Neural cell (in vitro differentiated cells): ENCODE results near the gene CISD3. TPM values are rescaled to one million over a fixed set of nuclear protein-coding genes. Genes with fewer than 3 reads are reported as not detected.

Experiments
- H2AFZ ChIP-seq: fragments of 200-600, 300-800 bp; sonication (generic), shearing (Covaris generic); 2 replicates; pipeline ENCODE4 v1.6.0; 2014; ENCODE audit warnings: low read depth, mild to moderate bottlenecking, antibody characterized with exemption, low read length, moderate library complexity
- H3F3A ChIP-seq: fragments of 200-600 bp; shearing (Covaris generic); 2 replicates; pipeline ENCODE4 v1.6.1; 2016; ENCODE audit warnings: mild to moderate bottlenecking, moderate library complexity, mixed read lengths, antibody characterized with exemption, low read length; ENCODE audit not compliant: insufficient read depth, poor library complexity, severe bottlenecking
- H3K27ac ChIP-seq: fragments of 200-600, 300-800 bp; sonication (generic), shearing (Covaris generic); 2 replicates; pipeline ENCODE4 v1.5.1; 2014; ENCODE audit warnings: mild to moderate bottlenecking, low read length, moderate library complexity
- H3K27me3 ChIP-seq: fragments of 300-800, 200-600 bp; sonication (generic), shearing (Covaris generic); 2 replicates; pipeline ENCODE4 v1.6.0; 2014; ENCODE audit warnings: mild to moderate bottlenecking, low read depth, low read length, moderate library complexity; ENCODE audit not compliant: insufficient read depth
- H3K36me3 ChIP-seq: fragments of 300-800, 200-600 bp; sonication (generic), shearing (Covaris generic); 2 replicates; pipeline ENCODE4 v1.5.1; 2014; ENCODE audit warnings: mild to moderate bottlenecking, antibody characterized with exemption, low read length, moderate library complexity; ENCODE audit not compliant: insufficient read depth
- H3K4me2 ChIP-seq: fragments of 300-800, 200-600 bp; sonication (generic), shearing (Covaris generic); 2 replicates; pipeline ENCODE4 v1.6.0; 2014; ENCODE audit warnings: mild to moderate bottlenecking, low read length
- H3K4me3 ChIP-seq: fragments of 300-800, 200-600 bp; sonication (generic), shearing (Covaris generic); 2 replicates; pipeline ENCODE4 v1.5.1; 2014; ENCODE audit warnings: mild to moderate bottlenecking, low read length, moderate library complexity
- H3K79me2 ChIP-seq: fragments of 200-600 bp; shearing (Covaris generic); replicated peaks from 2 replicates; pipeline ENCODE4 v1.6.0; 2014; ENCODE audit warnings: mild to moderate bottlenecking, low read length, moderate library complexity; ENCODE audit not compliant: insufficient read depth
- H3K9ac ChIP-seq: fragments of 300-800, 200-600 bp; sonication (generic), shearing (Covaris generic); 2 replicates; pipeline ENCODE4 v1.6.1; 2016; ENCODE audit warnings: mild to moderate bottlenecking, low read length, mixed read lengths
- H3K9me2 ChIP-seq: fragments of 200-600 bp; shearing (Covaris generic); 2 replicates; pipeline ENCODE4 v1.6.1; 2016; ENCODE audit warnings: mild to moderate bottlenecking, low read length, mixed read lengths; ENCODE audit not compliant: insufficient read depth
- H3K9me3 ChIP-seq: fragments of 200-600, 300-800 bp; sonication (generic), shearing (Covaris generic); 2 replicates; pipeline ENCODE4 v1.6.1; 2016; ENCODE audit warnings: mild to moderate bottlenecking, mixed run types, low read length, moderate library complexity, mixed read lengths
- H4K20me1 ChIP-seq: fragments of 200-600 bp; shearing (Covaris generic); 2 replicates; pipeline ENCODE4 v1.6.1; 2016; ENCODE audit warnings: mild to moderate bottlenecking, mixed run types; ENCODE audit not compliant: insufficient read depth
- EP300 ChIP-seq: fragments of 450-650 bp; conservative IDR thresholded peaks from 2 replicates; pipeline ENCODE4 v1.6.1; 2014; ENCODE audit warnings: antibody characterized with exemption, mild to moderate bottlenecking, moderate library complexity; ENCODE audit not compliant: poor library complexity, severe bottlenecking
- EZH2 ChIP-seq: fragments of 200-600, 300-800 bp; shearing (Covaris generic), sonication (generic); IDR thresholded peaks from 2 replicates; pipeline ENCODE4 v1.6.1; 2014; ENCODE audit warnings: antibody characterized with exemption, low read length, borderline replicate concordance, mild to moderate bottlenecking; ENCODE audit not compliant: insufficient read depth, poor library complexity, severe bottlenecking
- MXI1 ChIP-seq: fragments of 450-650 bp; conservative IDR thresholded peaks from 2 replicates; pipeline ENCODE4 v1.6.1; 2014; ENCODE audit warnings: antibody characterized with exemption, mild to moderate bottlenecking; ENCODE audit not compliant: poor library complexity, severe bottlenecking
- POLR2AphosphoS5 ChIP-seq: IDR thresholded peaks from 2 replicates; pipeline ENCODE4 v1.6.1; 2012
- RAD21 ChIP-seq: fragments of 450-650 bp; conservative IDR thresholded peaks from 2 replicates; pipeline ENCODE4 v1.6.1; 2014; ENCODE audit warnings: antibody characterized with exemption, mild to moderate bottlenecking, moderate library complexity
- SMC3 ChIP-seq: fragments of 450-650 bp; conservative IDR thresholded peaks from 2 replicates; pipeline ENCODE4 v1.6.1; 2014; ENCODE audit warnings: antibody characterized with exemption, mild to moderate bottlenecking, moderate library complexity; ENCODE audit not compliant: poor library complexity
- TAF1 ChIP-seq: IDR thresholded peaks from 2 replicates; pipeline ENCODE4 v1.6.1; 2012; ENCODE audit warnings: low read depth
- polyA plus RNA-seq: library from polyadenylated mRNA; depleted of rRNA; stranded (reverse); fragments of >200 nt; gene quantifications from 2 replicates; pipeline ENCODE4 v1.2.3, GENCODE V29; 2014
- TF ChIP-seq, protein P1 (sequence below): IDR thresholded peaks from 2 replicates; pipeline ENCODE4 v1.6.1; 2012; ENCODE audit warnings: borderline replicate concordance
- TF ChIP-seq, protein P2 (sequence below): fragments of 450-650 bp; IDR thresholded peaks from 2 replicates; pipeline ENCODE4 v1.5.1; 2014; ENCODE audit warnings: antibody characterized with exemption, mild to moderate bottlenecking, moderate library complexity; ENCODE audit not compliant: poor library complexity, severe bottlenecking

The CISD3 gene
- polyA plus RNA-seq, 1 donor from 2014 or later = 1.2 TPM

DNA sequence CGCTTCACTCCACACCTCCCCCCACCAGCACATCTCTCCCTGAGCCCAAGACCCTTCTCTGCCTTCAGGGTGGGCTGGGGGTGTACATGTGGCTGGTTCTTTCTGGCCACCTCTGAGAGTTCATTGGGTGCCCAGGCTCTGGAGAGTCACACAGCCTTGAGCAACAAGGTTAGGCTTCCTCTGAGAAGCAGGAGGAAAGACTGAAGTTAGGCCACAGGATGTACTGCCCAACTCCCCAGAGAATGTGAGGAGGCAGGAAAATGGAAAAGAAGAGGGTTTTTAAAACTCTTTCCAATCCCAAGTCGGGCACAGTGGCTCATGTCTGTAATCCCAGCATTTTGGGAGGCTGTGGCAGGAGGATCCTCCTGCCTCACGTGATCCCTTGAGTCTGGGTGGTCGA lies 10.7 kb downstream of the CISD3 start:
- H3K27me3 ChIP-seq = no peaks in the 10 kb centered on the region
- no peaks in the 10 kb centered on the region for H3K9me3 ChIP-seq
- H3K36me3 ChIP-seq = no peaks in the 10 kb centered on the region
- TF ChIP-seq SMC3 = no peak
- TF ChIP-seq EZH2 = no peak
- TF ChIP-seq RAD21 = no peak
- TF ChIP-seq TAF1 = no peak
- no peak for TF ChIP-seq MXI1
- no peak for TF ChIP-seq EP300
- no peak for TF ChIP-seq POLR2AphosphoS5
- TF ChIP-seq, protein P1, sequence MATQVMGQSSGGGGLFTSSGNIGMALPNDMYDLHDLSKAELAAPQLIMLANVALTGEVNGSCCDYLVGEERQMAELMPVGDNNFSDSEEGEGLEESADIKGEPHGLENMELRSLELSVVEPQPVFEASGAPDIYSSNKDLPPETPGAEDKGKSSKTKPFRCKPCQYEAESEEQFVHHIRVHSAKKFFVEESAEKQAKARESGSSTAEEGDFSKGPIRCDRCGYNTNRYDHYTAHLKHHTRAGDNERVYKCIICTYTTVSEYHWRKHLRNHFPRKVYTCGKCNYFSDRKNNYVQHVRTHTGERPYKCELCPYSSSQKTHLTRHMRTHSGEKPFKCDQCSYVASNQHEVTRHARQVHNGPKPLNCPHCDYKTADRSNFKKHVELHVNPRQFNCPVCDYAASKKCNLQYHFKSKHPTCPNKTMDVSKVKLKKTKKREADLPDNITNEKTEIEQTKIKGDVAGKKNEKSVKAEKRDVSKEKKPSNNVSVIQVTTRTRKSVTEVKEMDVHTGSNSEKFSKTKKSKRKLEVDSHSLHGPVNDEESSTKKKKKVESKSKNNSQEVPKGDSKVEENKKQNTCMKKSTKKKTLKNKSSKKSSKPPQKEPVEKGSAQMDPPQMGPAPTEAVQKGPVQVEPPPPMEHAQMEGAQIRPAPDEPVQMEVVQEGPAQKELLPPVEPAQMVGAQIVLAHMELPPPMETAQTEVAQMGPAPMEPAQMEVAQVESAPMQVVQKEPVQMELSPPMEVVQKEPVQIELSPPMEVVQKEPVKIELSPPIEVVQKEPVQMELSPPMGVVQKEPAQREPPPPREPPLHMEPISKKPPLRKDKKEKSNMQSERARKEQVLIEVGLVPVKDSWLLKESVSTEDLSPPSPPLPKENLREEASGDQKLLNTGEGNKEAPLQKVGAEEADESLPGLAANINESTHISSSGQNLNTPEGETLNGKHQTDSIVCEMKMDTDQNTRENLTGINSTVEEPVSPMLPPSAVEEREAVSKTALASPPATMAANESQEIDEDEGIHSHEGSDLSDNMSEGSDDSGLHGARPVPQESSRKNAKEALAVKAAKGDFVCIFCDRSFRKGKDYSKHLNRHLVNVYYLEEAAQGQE = no peak
- TF ChIP-seq, protein P2, sequence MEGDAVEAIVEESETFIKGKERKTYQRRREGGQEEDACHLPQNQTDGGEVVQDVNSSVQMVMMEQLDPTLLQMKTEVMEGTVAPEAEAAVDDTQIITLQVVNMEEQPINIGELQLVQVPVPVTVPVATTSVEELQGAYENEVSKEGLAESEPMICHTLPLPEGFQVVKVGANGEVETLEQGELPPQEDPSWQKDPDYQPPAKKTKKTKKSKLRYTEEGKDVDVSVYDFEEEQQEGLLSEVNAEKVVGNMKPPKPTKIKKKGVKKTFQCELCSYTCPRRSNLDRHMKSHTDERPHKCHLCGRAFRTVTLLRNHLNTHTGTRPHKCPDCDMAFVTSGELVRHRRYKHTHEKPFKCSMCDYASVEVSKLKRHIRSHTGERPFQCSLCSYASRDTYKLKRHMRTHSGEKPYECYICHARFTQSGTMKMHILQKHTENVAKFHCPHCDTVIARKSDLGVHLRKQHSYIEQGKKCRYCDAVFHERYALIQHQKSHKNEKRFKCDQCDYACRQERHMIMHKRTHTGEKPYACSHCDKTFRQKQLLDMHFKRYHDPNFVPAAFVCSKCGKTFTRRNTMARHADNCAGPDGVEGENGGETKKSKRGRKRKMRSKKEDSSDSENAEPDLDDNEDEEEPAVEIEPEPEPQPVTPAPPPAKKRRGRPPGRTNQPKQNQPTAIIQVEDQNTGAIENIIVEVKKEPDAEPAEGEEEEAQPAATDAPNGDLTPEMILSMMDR = no peak
- H3K4me2 ChIP-seq = no peak overlapping the region
- H3K79me2 ChIP-seq = peaks cover 59% of the 10 kb centered on the region
- no peak overlapping the region for H2AFZ ChIP-seq
- H3K27ac ChIP-seq = no peak overlapping the region
- H4K20me1 ChIP-seq = peaks cover 23% of the 10 kb centered on the region
- no peak overlapping the region for H3K9ac ChIP-seq
- no peaks in the 10 kb centered on the region for H3F3A ChIP-seq
- no peaks in the 10 kb centered on the region for H3K9me2 ChIP-seq
- no peak overlapping the region for H3K4me3 ChIP-seq

DNA sequence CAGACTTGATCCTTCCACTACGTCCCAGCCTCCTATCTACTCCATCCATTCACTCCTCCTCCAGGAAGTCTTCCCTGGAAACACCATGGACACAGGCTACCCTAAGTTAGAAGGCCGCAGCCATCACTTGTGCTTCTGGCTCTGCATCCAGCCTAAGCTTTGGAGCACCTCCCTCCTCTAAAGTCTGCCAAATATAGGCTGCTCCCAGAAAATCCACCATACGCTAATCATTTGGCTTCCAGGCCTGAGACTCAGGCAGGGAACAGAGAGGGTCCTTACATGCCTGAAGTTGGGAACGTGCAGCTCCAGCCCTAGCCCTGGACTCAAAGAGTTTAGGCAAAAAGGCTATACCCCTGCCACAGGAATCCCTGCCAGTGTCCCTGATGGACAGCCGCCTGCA lies 11.3 kb downstream of the CISD3 start:
- Histone ChIP-seq H3K79me2 (peaks cover 66% of the 10 kb centered on the region), H3K9ac (peak overlapping the region; percentile 59)

More for the DNA sequence above, 11.3 kb downstream of the CISD3 start:
- H3K27me3 ChIP-seq = no peaks in the 10 kb centered on the region
- H3K4me3 ChIP-seq = peak overlapping the region; percentile 62
- H3F3A ChIP-seq = no peaks in the 10 kb centered on the region
- no peak overlapping the region for H3K27ac ChIP-seq
- H4K20me1 ChIP-seq = peaks cover 23% of the 10 kb centered on the region
- no peak overlapping the region for H2AFZ ChIP-seq
- TF ChIP-seq, protein P2 = no peak
- no peak for TF ChIP-seq MXI1
- TF ChIP-seq, protein P1 = no peak
- TF ChIP-seq RAD21 = no peak
- no peak for TF ChIP-seq POLR2AphosphoS5
- no peaks in the 10 kb centered on the region for H3K9me2 ChIP-seq
- no peak overlapping the region for H3K4me2 ChIP-seq
- H3K36me3 ChIP-seq = no peaks in the 10 kb centered on the region
- no peaks in the 10 kb centered on the region for H3K9me3 ChIP-seq
